GM20431 (cell line): ENCODE results near the gene PLXNA1.

Experiments
- in situ Hi-C: fragments of 300-500 bp; cut with MseI, MboI; formaldehyde crosslinking; loops from one replicate; pipeline ENCODE4 v1.15.0; 2020; ENCODE audit warnings: low sequenced_read_pairs; ENCODE audit not compliant: unreplicated experiment

PLXNA1 gene

GRCh38 chr3:126952261-126952982, 30.5 kb upstream of the PLXNA1 start:
- in situ Hi-C loops, result no loop called here

DNA sequence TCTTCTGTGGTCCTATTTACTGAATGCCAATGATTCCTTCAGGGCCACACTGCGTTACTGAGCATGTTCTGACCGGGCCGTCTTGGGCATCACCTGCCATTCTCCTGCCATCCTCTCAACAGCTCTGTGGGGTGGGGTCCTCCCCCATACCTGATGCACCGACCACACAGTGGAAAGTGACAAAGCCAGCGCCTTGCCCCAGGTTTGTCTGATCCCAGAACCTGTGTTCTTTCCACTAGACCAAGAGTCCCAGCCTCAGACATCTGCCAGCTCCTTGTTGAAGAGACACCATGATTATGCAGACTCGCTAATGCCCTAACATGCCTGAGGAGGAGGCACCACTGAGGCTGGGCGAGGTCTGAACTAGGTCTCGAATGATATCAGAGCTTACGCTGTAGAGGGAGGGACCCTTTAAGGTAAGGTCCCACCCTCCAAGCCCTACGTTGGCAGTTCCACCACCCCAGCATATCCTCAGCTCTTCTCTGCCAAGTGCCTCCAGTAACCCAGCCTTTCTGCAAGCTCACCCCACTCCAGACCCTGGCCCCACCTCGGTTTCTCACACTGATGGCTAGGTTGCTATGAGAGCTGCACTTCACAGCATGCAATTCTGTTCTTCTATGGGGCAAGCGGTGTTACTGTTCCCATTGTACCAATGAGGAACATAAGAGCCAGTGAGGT, 29.8 kb upstream of the PLXNA1 start:
- in situ Hi-C loops, result no loop called here

DNA sequence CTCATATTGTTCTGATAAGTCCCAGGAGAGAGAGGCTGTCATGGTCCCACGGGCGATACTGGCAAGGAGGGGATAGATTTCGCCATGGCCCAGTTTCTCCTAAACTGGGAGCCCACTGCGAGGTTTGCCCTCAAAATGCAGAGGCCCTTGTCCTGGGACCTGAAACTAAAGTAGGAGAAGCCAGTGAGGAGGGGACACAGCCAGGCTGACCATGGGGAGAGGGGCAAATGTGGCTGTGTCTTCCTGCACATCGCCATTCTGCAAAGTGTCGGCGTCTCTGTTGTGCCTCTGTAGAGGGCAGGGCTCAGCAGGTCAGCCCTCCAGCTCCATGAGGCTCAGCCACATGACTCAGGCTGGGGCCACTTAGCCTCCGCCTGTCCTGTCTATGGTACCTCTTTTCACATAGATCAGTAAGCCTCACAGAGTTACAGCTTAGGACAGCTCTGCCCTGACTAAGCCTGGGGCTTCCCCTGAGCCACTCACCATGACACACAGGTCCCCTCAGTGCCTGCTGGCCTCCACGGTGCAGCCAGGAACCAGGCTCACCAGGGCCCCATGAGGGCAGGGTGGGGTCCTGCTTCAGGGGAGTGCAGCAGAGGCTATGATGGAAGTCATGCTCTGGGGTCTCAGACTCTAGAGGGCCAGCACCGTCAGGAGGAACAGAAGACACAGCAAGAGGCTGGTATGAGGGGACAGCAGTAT, 28.6 kb upstream of the PLXNA1 start:
- in situ Hi-C loops, result no loop called here

DNA sequence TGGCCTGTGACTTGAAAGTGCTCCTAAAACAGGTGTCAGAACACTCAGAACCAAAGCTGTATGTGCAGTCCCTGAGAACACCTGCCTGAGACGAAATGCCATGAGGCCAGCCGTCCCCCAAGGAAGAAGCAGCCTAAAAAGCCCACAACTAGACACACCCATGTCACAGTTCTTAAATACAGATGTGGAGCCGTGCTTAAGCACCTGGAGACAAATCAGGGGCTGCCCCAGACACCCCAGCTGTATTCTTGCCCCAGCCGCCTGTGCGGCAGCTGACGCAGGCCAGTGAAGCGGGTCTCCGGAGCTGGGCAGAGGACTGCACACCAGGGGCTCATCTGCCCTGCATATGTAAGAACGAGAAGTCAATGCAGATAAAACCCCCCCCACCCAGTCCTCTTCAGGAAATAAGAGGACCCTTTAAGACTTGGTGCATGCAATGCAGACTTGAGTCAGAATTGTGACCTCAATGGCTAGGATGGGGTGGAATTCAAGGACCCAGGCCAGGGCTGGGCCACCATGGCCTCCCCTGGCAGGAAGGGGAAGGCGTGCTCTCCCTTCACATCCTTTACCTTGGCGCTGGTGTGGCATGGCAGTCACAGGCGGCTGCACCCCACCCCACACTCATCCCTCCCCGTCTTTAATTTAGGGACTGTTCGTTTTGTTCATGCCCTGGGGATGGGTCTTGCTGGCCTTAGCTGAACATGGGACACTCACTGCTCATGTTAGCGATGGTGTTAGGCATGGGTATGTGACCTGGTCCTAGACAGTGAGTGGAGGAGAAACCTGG, 27.7 kb upstream of the PLXNA1 start:
- in situ Hi-C loops, result no loop called here

- in situ Hi-C loops, result no loop called here
Measured at GRCh38 chr3:126956361-126956760, 26.6 kb upstream of the PLXNA1 start.

- in situ Hi-C loops, result no loop called here
Measured at GRCh38 chr3:126956866-126957650, 25.9 kb upstream of the PLXNA1 start.

DNA sequence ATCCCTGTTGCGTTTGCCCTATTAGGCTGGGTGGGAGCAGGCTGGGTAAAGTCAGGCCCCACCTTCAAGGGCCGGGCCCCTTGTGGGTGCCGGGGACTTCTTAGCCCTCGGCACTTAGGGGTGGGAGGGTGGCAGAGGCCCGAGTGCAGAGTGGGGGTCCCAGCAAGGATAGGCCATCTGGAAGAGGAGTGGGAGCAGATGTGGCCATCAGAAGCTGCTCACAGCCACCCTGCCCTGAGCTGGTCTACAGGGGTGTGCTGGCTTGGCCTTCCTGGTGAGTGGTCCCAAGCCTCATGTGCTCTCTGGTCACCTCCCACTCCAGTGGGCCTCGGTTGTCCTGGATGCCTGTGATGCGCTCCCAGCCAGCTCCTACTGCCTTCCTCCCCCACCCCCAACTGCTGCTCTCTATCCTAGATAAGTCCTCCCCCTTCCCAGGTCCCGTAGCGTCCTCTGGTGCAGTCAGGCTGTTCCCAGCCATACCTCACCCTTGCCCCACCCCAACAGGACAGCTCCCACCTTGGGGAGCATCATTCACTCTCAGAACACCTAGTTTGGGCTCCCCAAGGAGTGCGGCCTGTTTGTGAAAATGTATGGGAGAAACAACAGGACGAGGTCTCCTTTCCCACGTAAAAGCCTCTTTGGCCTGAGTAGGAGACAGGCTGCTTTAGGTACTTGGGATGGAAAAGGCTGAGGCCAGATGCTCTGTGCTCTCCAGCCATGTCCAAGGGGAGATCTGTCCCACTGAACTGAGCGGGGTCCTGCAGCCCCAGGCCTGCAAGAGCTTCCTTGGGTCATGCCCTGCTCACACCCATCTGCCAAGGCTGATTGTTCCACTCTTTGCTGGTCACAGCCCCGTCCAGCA, 24.9 kb upstream of the PLXNA1 start:
- in situ Hi-C loops, result no loop called here

- in situ Hi-C loops, result no loop called here
Measured at GRCh38 chr3:126958638-126959085, 24.3 kb upstream of the PLXNA1 start.

- in situ Hi-C loops, result no loop called here
Measured at GRCh38 chr3:126959136-126959920, 23.6 kb upstream of the PLXNA1 start.

DNA sequence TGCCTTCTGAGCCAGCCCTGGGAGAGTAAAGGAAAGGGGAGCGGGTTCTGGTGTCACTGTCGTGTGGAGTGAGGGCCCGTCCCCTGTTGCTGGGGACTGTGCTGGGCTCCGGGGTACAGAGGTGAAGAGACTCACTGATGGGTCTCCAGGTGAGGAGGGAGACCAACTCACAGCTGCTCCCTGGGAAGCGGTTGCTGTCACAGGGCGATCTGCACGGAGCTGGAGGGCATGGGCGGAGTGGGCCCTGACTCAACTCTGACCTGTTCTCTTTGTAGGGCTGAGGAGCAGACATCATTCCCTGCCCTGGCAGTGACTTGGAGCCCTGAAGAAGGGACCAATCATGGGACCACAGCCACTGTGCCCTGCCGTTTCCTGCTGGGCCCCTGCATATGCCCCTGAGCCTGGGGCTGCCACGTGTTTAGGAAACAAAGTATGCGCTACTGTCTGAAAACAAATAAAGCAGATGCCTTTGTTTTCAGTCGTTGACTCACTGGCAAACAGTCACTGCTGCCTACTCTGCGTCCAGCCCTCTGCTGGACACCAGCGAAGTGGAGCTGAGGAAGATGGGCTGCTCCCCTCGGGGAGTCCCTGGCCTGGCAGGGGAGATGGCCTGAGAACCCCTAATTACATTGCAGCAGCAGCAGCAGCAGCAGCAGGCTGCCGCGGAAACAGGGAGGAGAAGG, 22.9 kb upstream of the PLXNA1 start:
- in situ Hi-C loops, result no loop called here

- in situ Hi-C loops, result no loop called here
Measured at GRCh38 chr3:126960604-126960995, 22.3 kb upstream of the PLXNA1 start.

DNA sequence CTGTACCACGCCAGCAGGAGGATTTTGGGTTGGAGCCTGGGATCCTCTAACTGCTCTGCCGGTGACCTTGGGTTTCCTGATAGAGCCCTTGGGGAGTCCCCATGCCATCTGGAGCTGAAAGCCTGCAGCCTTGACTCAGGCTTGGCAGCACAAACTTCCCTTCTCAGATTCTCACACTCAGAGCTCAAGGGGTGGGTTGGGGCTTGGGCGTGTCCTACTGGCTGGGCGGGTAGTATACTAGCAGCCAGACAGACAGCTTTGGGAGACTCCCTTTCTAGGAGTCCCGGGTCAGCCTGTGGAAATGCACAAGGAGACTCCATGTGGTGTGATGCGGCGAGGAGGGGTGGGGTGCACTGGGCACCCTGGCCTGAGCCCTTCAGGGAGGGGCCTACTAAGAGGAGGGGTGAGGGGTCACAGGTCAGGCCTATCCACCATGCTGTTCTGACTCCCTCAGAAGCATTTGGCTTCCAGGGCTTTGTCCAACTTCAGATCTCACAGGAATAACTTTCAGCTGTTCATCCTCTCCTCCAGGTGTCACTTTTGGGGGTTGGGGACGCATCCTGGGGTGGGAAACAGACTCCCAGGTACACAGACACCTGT, 21.6 kb upstream of the PLXNA1 start:
- in situ Hi-C loops, result no loop called here

DNA sequence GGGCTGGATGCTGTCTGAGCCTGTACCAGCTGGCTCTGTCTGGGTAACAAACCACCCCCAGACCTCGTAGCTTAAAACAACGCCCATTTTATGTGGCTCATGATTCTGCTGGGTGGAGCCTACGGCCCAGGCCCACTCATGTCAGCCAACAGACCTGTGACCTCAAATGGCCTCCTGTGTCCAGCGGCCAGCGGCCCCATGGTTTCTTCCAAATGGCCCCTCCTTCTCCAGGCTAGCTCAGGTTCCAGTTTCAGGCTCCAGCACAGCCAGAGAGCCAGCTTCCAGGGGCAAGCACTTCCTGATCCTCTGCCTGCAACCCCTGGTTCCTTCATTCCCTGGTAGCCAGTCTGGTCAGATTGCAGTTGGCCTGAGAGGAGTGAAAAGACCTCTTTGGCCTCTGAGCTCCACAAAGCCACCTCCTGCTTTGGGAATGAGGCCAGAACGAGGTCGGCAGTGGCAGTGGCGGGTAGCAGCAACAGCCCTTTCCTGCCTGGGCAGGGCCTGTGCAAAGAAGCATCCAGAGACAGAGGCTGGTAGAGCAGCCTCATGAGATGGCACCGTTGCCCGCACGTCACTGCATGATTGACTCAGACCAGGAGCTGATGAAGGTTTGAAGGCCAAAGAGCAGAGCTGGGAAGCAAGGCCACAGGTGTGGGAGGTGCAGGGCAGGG, 21.0 kb upstream of the PLXNA1 start:
- in situ Hi-C loops, result no loop called here

DNA sequence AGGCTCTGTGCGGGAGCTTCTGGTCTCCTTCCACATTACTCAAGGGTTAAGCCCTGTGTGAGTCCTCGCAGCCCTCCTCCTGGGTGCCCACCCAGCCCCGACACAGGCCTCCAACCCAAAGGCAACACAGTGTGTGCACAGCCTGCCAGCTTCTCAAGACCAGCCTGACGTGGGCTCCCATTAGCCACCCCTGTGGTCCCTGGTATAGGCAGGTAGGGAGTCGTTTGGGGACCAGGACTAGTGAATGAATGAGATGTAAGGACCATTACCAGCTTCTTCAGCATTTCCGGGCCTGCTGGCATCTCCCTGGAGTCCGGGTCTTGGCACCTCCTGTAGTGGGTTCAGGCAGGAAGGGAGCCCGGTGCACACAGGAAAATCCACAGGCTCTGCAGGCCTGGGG, 20.2 kb upstream of the PLXNA1 start:
- in situ Hi-C loops, result no loop called here

GRCh38 chr3:126963261-126964190, 19.4 kb upstream of the PLXNA1 start:
- in situ Hi-C loops, result no loop called here

DNA sequence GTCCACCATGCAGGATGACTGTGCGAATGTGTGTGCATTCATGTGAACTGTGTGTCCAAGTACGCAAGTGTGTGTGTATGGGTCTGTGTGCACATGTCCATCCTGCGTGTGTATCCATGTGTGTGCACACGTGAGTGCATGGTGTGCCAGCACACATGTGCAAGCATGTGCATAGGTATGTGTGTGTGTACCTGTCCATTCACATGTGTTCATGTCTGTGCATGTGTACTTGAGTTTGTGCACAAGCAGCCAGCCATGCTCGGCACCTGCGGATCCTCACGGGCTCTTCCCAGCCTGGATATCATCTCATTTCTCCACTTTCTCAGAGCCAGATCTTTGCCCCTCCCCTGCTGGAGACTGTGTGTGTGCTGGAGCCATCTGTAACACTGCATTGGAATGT, 18.7 kb upstream of the PLXNA1 start:
- in situ Hi-C loops, result no loop called here
